Measurements from ENCODE around the gene PRAMEF6.
"Not testable (repeated sequence)": the region's sequence is repeated elsewhere in the genome, so short reads cannot be mapped to it uniquely, and the experiment has no call there.

The PRAMEF6 gene

GRCh38 chr1:12947480-12947879 lies at the start of gene PRAMEF6:
Gene PRAMEF6, minus strand, starts transcription at chr1:12947580. Its CDS starts 5,062 bp downstream, at chr1:12942518.
- DNase-seq = not testable (repeated sequence)

GRCh38 chr1:12924368-12924767 lies 23.0 kb downstream of the PRAMEF6 start:
- DNase-seq = not testable (repeated sequence)

GRCh38 chr1:12921749-12922148 lies 25.6 kb downstream of the PRAMEF6 start:
- not testable (repeated sequence) for DNase-seq

DNA sequence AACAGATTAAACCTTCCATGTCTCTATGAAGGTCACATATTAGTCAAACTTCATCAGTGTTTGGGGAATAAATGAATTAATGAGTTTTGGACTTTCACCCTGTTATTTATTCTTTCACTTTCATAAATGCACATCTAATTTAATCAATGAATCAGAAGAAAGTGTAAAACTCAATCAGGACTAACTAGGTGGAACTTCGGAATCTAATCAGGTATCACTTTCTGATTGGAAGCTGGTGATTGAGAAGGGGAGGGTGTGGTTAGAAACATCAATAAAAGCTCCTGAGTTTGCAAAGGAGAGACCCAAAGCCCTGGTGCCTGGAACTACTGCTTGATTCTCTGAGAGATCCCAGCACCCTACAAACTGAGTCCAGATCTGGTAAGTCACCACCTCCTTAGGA lies 31.1 kb downstream of the PRAMEF6 start, which contains the start of gene PRAMEF7:
Gene PRAMEF7 (plus strand): TSS at position 301 of the 400 bp plus-strand sequence. CDS start 1,083 bp downstream, outside the sequence.
- DNase-seq = not testable (repeated sequence)

DNA sequence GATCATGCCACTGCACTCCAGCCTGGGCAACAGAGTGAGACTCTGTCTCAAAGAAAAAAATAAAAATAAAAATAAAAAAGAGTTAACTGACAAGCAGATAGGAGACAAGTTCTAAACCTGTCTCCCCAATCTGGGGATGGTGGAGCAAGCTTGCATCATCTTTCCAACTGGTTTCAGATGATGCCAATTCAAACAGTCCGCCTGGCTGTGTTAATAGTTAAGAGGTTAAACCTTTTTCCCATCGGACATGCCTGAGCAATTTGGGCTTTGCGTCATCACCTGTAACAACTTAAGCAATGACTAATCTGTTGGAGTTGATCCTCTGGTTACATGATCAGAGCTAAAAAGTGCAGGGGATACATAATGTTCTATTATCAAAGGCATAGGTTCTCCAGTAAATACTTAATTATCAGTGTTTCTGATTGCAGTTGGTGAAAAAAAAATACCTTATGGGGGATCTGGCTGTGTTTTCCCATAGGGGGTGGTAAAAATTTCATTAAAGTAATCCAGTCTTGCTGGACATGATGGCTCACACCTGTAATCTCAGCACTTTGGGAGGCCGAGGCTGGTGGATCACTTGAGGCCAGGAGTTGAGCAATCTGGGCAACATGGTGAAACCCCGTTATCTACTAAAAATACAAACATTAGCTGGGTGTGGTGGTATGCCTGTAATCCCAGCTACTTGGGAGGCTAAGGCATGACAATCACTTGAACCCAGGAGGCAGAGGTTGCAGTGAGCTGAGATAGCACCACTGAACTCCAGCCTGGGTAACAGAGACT lies 43.4 kb downstream of the PRAMEF6 start:
- DNase-seq = not testable (repeated sequence)

- not testable (repeated sequence) for DNase-seq
These were observed 48.2 kb downstream of the PRAMEF6 start for GRCh38 chr1:12899186-12899585.

GRCh38 chr1:12898170-12898569 lies 49.2 kb downstream of the PRAMEF6 start, which contains the start of gene PRAMEF10:
Gene PRAMEF10, minus strand, starts transcription at chr1:12898270. Its CDS starts 2,423 bp downstream, at chr1:12895847.
- DNase-seq = not testable (repeated sequence)
